GM19099 (cell line): ENCODE results near the gene TMEM121.

ENCODE experiments used
- POLR2A ChIP-seq: IDR thresholded peaks from 3 replicates; pipeline ENCODE4 v1.6.1; 2011; ENCODE audit warnings: low read depth; ENCODE audit not compliant: insufficient read length; ENCODE audit errors: extremely low read depth

Gene TMEM121

DNA sequence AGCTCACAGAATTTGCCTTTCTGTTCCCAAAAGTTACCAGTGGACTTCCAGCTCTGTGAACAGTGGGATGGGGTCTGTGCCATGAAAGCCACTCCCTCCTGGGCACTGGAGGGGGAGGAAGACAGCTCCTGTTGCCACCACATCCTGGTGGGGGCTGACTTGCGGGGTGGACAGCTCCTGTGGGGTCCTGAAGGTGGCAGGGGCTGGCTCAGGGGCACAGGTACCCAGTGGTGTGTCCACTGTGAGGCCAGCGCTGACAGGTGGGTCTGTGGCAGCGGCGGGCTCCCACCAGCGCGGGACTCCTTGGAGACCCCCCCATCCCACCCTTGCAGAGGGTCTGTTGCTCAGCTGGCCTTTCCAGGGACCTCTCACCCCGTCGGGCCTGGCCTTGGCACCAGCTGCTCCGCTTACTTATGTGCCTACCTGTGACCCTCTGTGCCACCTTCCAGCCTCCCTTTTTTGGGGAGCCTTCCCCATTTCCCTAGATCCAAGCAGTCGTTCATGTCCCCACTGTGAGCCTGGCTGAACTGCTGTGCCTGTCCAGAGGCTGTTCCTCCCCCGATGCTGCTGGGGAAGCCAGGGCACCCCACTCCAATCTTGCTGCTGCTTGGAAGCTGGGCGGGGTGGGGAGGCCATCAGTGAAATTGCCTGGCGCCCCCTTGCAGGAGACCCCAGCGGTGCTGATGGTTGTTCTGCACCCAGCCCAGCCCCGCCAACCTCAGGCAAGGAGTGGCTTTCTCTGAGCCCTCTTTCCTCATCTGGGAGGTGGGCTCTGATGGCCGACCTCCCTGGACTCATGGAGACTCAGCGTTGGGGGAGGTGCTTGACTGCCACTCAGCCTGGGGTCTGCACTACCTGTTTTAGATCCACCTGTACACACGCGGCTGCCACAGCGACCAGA, 33.2 kb upstream of the TMEM121 start:
- TF ChIP-seq POLR2A: no peak

- TF ChIP-seq POLR2A: no peak
Observed at GRCh38 chr14:105493921-105494605, 32.3 kb upstream of the TMEM121 start.

DNA sequence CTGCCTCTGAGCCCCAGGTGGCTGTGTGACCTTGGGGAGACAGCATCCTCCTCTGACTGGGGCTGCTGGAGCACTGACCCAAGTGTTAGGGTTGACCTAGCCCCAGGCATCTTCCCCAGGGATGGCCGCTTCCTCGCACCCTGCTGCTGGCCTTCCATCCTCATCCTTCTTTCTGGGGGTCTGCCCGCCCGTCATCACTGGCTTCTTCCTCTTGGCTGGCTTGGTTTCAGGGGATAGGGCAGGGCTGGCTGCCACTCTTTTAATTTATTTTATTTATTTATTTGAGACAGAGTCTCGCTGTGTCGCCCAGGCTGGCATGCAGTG, 31.8 kb upstream of the TMEM121 start:
- TF ChIP-seq POLR2A: no peak

DNA sequence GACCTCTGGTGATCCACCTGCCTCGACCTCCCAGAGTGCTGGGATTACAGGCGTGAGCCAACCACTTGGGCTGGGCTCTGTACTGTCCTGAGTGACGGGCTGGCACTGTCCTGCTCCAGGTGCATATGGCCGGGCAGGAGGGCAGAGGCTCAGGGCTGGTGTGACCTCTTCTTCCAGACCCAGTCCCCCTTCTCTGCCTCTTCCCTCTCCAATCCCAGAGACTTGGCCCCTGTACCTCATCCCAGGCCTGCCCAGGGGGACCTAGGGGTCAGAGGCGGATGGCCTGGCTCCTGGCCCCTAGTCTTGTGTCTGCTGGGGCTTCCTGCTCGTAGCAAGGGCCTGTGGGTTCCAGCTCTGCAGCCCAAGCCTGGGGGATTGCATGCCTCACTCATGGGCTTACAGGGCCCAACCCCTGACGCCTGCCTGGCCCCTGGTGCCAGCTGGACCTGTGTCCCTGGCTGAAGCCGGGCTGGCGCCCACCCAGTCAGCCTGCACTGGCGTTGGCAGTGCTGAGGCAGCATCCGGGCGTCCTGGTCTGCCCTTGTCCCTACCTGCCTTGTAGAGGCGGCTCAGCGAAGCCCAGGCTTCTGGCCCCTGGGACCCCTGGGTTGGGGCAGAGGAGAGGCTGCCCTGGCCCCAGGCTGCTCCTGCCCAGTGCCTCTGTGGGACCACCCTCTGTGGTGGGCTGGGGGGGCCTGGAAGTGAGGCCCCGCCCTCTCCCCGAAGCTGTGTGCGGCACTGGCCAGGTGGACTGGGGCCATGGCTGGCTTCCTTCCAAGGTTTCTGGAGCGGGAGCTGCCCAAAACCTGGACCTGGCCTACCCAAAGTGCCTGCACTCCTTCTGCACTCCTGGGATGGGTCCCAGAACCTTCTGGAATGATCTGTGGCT, 31.0 kb upstream of the TMEM121 start:
- TF ChIP-seq POLR2A: no peak

DNA sequence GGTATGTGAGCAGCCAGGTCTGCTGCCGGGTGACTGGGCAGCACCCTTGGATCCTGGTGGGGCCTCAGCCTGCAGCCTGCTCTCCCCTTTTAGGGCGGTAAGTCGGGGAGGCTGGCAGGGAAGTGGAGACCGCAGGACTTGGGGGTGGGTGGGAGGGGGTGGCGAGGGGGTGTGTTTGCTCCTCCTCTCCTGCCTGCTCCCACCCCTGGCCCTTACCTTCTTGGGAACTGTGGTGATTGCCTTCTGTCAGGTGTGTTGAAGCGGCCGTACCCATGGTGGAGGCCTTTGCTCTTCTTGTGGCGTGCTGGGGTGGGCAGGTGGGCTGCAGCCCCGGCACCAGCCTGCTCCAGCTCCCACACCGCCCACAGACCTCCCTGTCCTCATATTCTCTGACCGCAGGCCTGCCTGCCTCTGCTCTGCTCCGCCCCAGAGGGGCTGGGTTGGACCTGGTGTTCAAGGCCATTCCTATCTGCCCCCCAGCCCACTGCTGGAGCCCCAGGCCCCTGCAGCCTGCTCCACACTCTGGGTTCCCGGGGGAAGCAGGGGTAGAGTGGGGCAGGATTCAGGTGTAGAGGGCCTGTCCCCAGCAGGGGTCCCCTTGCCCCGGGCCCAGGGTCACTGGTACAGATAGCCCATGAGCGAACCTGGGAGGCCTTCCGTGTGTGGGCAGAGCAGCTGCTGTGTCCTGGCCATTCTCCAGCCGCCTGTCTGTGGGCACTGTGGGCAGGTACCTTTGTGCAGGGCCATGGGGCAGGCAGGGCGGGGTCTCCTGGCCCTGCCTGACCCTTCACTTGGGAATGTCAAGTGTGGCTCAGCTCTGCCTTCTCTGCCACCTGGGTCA, 30.2 kb upstream of the TMEM121 start:
- TF ChIP-seq POLR2A: no peak

DNA sequence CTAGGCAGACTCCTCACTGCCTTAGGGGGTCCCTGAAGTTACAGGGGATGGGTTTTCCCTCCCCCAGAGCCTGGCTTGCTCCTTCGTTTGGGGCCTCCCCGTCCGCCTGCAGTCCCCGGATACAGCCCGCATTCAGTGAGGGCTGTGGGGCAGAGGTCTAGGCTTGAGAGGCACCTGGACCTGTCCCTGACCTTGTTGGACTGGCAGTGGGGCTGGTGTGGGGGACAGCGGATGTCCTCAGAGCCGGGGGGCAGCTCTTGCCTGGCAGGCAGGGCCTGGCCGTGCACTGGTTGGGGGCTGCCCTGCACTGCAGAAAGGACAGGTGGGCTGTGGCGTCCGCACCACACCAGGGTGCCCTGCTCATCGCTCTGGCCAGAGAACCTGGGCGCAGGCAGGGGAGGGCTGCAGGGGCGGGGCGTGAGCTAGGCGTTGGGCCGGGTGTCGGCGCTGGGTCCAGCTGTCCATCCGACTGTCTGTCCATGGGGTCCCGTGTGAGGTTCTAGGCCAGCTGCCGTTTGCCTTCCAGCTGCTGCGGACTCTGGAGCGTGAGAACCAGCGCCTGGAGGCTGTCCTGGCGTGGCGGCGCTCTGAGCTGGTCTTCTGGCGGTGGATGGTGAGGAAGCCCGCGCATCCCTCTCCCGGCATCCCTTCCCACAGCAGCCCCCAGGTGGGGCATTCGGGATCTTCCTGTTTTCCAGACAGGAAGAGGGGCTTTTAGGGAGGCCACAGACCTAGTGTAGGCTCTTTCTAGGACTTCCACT, 29.4 kb upstream of the TMEM121 start:
- TF ChIP-seq POLR2A: no peak

DNA sequence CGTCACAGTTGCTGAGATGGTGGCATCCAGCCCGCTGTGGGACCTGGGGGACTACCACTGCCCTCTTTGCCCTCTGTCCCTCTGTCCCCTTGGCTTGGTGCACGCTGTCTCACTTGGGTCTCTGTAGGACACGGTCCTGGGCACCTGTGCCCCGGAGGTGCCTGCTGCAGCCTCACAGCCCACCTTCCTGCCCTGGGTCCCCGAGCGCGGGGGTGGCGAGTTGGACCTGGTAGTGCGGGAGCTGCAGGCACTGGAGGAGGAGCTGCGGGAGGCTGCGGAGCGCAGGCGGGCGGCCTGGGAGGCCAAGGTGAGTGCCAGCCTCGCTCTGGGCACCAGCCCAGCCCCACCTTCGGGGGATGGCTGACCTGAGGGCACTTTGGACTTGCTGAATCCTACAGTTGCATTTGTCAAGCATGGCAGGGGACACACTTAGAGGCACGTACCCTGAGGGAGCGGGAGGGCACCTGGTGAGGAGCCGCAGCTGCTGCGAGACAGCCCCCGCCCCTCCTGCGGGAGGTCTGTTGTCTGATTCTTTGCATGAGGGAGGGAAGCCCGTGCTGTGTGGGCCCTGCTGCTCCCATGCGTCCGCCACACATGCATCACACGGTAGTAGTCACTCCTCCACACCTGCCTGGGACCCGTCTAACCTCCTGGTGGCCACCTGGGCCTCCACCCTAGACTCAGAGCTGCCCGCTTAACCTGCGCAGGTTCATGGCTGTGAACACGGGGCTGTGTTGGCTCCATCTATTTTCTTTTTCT, 28.5 kb upstream of the TMEM121 start:
- no peak for TF ChIP-seq POLR2A

DNA sequence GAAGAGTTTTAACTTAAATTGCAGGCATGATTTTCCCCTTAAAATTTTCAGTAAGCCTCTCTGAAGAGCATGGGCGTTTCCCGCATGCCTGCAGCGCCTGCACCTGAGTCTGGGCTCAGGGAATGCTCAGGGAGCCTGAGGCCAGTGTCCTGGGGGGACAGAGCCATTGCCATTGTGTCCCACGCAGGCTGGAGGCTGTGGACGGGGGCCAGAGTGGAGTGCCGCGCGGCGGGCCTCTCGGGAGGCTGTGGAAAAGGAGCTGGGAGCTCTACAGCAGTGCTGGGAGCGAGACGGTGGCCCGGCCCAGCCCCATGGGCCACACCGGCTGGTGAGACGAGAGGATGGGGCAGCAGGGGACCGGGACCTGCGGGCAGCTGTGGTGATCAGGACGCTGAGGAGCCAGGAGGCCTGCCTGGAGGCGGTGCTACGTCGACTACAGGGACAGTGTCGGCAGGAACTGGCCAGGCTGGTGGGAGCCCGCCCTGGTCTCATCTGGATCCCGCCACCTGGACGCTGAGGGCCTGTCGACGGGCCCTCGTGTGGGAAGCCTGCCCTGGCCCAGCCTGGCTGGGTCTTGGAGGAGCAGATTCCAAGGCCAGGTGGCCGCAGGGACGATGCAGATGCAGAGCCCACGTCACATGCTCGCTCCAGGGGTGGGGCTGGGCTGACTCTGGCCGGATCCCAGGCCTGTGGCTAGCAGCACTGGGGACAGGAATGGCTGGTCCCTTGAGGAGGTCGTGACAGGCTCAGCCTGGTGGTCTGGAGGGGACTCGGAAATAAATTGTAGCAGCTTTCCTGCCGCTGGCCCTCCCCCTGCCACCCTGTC, 27.7 kb upstream of the TMEM121 start:
- no peak for TF ChIP-seq POLR2A

DNA sequence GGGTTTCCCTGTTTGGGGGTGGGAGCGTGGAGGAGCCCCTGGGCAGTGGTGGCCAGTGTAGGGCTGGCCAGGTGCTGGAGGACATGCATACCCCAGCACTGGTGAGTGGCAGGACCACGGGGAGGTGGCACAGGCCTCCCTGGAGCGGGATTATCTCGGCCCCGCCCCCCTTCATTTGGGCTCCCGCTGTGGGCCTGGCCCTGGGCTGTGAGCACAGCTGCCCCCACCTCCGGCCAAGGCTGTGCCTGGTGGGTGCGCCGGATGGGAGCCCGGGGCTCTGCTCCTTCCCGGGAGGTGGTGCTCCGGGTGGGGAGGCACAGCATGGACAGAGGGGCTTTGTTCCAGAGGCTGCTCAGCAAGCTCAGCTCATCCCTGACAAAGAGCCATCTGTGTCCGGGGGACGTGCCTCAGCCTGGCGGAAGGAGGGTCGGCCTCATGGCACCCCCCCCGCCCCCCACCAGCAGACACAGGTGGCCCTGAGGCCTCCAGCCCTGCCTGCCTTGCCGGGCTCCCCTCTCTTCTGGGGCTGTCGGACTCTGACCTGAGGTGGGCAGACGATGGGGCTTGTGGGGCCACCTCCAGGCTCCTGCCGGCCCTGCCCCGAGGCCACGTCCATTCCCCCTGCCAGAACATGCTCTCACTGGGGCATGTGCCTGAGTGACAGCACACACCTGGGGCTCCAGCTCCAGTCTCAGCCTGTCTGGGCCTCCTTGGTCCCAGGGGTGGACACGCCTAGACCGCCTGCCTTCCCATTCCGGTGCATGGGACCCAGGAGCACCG, 26.9 kb upstream of the TMEM121 start:
- TF ChIP-seq POLR2A: no peak

DNA sequence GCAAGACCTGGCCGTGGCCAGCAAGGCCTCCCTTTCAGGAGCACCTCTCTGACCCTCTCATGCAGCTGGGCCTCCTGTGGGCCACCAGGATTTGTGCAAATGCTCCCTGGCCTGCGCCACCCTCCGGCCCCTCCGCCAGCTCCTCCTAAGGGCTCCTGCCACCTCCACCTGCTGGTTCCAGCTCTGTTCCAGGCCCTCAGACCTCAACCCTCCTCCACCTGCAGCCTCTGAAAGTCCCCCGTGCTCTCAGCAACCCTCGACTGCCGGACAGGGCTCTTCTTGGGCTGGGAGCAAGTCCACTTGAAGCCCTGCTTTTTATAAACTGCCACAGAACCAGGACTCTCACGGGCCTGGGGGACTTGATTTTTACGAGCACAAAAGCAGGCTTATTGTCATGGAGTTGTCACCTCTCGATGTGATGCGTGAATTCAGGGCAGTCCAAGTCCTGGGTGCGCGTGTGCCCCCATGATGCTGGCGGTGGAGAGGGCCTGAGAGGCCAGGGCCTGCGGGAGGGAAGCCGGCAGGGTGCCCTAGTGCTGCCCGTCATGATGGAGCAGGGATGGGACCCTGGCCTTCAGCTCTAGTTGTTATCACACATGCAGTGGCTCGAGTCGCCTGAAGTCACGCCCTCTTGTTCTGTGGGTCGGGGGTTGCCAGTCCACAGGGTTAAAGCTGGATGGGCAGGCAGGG, 26.2 kb upstream of the TMEM121 start:
- no peak for TF ChIP-seq POLR2A

- TF ChIP-seq POLR2A: no peak
Observed at GRCh38 chr14:105500726-105501101, 25.7 kb upstream of the TMEM121 start.
